BJ (cell line): Measurements from ENCODE around the gene SRCIN1. TPM values are rescaled to one million over a fixed set of nuclear protein-coding genes. Genes with fewer than 3 reads are reported as not detected.

Experiments used
- CTCF ChIA-PET: fragments of 350-600 bp; formaldehyde crosslinking; extraction: SDS; loops from one replicate; lab custom pipeline; 2021; ENCODE audit warnings: antibody characterized with exemption, inconsistent platforms; lab: Yijun Ruan, JAX
- POLR2A ChIA-PET: fragments of 300-600 bp; sonication (Branson Sonifier 250); formaldehyde crosslinking; extraction: SDS; loops from one replicate; lab custom pipeline; 2021; ENCODE audit warnings: antibody characterized with exemption; lab: Charles Lee
- DNase-seq: peaks from one replicate; pipeline ENCODE4 v3.0.0-alpha.2; 2011; ENCODE audit warnings: low read depth
- H3K27me3 ChIP-seq: 2 replicates; pipeline ENCODE4 v1.6.0; 2011; ENCODE audit warnings: low read length; ENCODE audit not compliant: control insufficient read depth, insufficient read depth
- H3K36me3 ChIP-seq: 2 replicates; pipeline ENCODE4 v1.5.1; 2011; ENCODE audit warnings: low read length; ENCODE audit not compliant: control insufficient read depth, insufficient read depth
- H3K4me3 ChIP-seq: 2 replicates; pipeline ENCODE4 v1.5.1; 2011; ENCODE audit warnings: low read depth, mild to moderate bottlenecking, control low read depth, low read length
- CTCF ChIP-seq: IDR thresholded peaks from 2 replicates; pipeline ENCODE4 v1.5.1; 2011; ENCODE audit warnings: low read depth, mild to moderate bottlenecking, control low read depth, inconsistent platforms, low read length, moderate library complexity; ENCODE audit not compliant: insufficient read depth
- polyA plus RNA-seq: library from polyadenylated mRNA; depleted of rRNA; stranded (reverse); fragments of >200 nt; gene quantifications from 2 replicates; pipeline ENCODE4 v1.2.3, GENCODE V29; 2011

The SRCIN1 gene
- polyA plus RNA-seq, 1 experiment, result not detected

DNA sequence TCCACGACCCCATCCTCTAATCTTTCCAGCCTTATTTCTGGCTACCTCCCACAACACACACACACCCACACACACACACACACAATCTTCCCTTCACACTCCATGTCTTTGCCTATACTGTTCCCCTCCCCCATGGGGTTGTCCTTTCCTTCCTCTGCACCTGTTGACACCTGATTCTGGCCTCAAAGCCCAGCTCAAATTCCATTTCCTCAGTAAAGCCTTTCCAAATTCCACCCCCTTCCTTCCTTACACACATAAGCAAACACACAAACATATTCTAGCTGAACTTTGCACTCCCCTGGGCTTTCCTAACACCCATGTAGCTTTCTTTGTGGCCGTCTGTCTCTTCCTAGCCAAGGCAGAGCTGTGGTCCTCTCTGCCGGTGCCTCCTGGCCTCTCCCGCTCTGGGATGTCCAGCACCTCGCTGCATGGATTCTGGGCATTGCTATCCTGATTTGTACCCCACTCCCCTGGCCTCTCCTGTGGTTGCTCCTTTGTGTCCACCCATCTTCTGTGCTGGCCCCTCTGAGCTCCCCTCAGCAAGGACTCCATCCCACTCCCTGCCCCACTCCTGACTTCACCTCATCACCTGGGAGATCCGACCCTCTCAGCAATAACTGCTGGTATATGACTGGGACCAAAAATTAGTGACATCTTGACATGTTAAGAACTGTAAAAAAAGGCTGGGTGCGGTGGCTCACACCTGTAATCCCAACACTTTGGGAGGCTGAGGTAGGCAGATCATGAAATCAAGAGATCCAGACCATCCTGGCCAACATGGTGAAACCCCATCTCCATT lies 8.4 kb upstream of the SRCIN1 start:
- peaks cover 31% of the 10 kb centered on the region for H3K27me3 ChIP-seq
- CTCF ChIA-PET, result interaction anchor here (0.8 kb wide), 1 partner anchor 32 kb away, joined by 3 read pairs; no protein-coding TSS in a partner anchor
- H3K36me3 ChIP-seq, result no peaks in the 10 kb centered on the region
- no peak overlapping the region for H3K4me3 ChIP-seq
- POLR2A ChIA-PET, result no interaction called here
- TF ChIP-seq CTCF, result no peak
- DNase-seq, result no peak

DNA sequence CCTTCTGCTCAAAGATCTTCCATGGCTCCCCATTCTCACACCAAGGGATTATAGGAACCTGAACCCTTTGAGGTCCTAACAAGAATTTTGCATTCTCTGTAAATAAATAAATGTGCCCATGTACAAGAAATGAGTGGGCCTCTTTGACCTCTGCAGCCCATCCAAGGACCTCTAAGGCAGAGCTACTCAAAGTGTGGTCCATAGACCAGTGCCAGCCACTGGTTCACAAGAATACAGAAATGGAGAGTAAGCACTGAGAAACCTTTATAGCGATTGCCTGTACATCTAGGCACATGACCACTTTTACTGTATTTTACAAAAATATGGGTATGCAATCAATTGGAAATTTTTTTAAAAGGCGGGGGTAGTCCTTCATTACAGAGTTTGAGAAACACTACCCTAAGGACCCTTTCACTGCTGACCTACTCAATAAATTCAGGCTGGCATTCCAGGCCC lies 7.8 kb upstream of the SRCIN1 start:
- Histone ChIP-seq H3K27me3 (peaks cover 37% of the 10 kb centered on the region), H3K4me3 (no peak overlapping the region), H3K36me3 (no peaks in the 10 kb centered on the region)
- ChIA-PET POLR2A (no interaction called here), CTCF (no interaction called here)
- no peak for DNase-seq
- TF ChIP-seq CTCF, result no peak

GRCh38 chr17:38611872-38612376 lies 6.2 kb upstream of the SRCIN1 start:
- ChIA-PET POLR2A (no interaction called here), CTCF (interaction anchor here (1.2 kb wide), 1 partner anchor 27 kb away, joined by 5 read pairs; no protein-coding TSS in a partner anchor)
- H3K36me3 ChIP-seq, result no peaks in the 10 kb centered on the region
- no peak overlapping the region for H3K4me3 ChIP-seq
- peaks cover 42% of the 10 kb centered on the region for H3K27me3 ChIP-seq
- no peak for DNase-seq
- TF ChIP-seq CTCF, result no peak

- ChIA-PET CTCF (interaction anchor here (1.2 kb wide), 1 partner anchor 26 kb away, joined by 5 read pairs; no protein-coding TSS in a partner anchor), POLR2A (no interaction called here)
- Histone ChIP-seq H3K4me3 (no peak overlapping the region), H3K27me3 (peaks cover 40% of the 10 kb centered on the region), H3K36me3 (no peaks in the 10 kb centered on the region)
- no peak for DNase-seq
- no peak for TF ChIP-seq CTCF
Measured at GRCh38 chr17:38611070-38611786, 5.5 kb upstream of the SRCIN1 start.
